GM19455 (cell line): ENCODE measurements around the gene SOS1.
A peak's percentile ranks its signal among the peaks of the same experiment; 100 is the strongest.
"Not testable (repeated sequence)": the region's sequence is repeated elsewhere in the genome, so short reads cannot be mapped to it uniquely, and the experiment has no call there.

Experiments used
- ATAC-seq: cut with Tn5 transposase; IDR thresholded peaks from one replicate; pipeline ENCODE4 v1.9.1; 2021; ENCODE audit not compliant: unreplicated experiment

SOS1 gene

GRCh38 chr2:39120771-39121522 lies at the start of gene SOS1:
Gene SOS1 (minus strand): TSS chr2:39121051. CDS start chr2:39120422, 629 bp downstream.
- ATAC-seq = peak; percentile 50

GRCh38 chr2:39164089-39164488 lies 43.2 kb upstream of the SOS1 start:
- ATAC-seq = no peak

GRCh38 chr2:39160982-39161381 lies 40.1 kb upstream of the SOS1 start:
- no peak for ATAC-seq

GRCh38 chr2:39159283-39159682 lies 38.4 kb upstream of the SOS1 start:
- no peak for ATAC-seq

- no peak for ATAC-seq
Measured at GRCh38 chr2:39158351-39158750, 37.5 kb upstream of the SOS1 start.

- ATAC-seq = no peak
Measured at GRCh38 chr2:39156846-39157245, 36.0 kb upstream of the SOS1 start.

GRCh38 chr2:39156107-39156506 lies 35.3 kb upstream of the SOS1 start:
- ATAC-seq = no peak

GRCh38 chr2:39155573-39155972 lies 34.7 kb upstream of the SOS1 start:
- ATAC-seq = not testable (repeated sequence)

GRCh38 chr2:39154944-39155343 lies 34.1 kb upstream of the SOS1 start:
- no peak for ATAC-seq

GRCh38 chr2:39153312-39153711 lies 32.5 kb upstream of the SOS1 start:
- ATAC-seq = no peak

- ATAC-seq = no peak
Measured at GRCh38 chr2:39152504-39152903, 31.7 kb upstream of the SOS1 start.

GRCh38 chr2:39150890-39151497 lies 30.1 kb upstream of the SOS1 start:
- ATAC-seq = no peak

GRCh38 chr2:39150102-39150562 lies 29.3 kb upstream of the SOS1 start:
- no peak for ATAC-seq

- no peak for ATAC-seq
Measured at GRCh38 chr2:39146630-39147029, 25.8 kb upstream of the SOS1 start.

GRCh38 chr2:39145906-39146421 lies 25.1 kb upstream of the SOS1 start:
- ATAC-seq = no peak

GRCh38 chr2:39144416-39144815 lies 23.6 kb upstream of the SOS1 start:
- ATAC-seq = no peak

- no peak for ATAC-seq
Measured at GRCh38 chr2:39142904-39143605, 22.2 kb upstream of the SOS1 start.

- ATAC-seq = no peak
Measured at GRCh38 chr2:39141334-39142271, 20.8 kb upstream of the SOS1 start.

- ATAC-seq = not testable (repeated sequence)
Measured at GRCh38 chr2:39140948-39141333, 20.1 kb upstream of the SOS1 start.

GRCh38 chr2:39140322-39140847 lies 19.5 kb upstream of the SOS1 start:
- no peak for ATAC-seq
